ENCODE results near the gene GATA6.
"Not testable (repeated sequence)": the region's sequence is repeated elsewhere in the genome, so short reads cannot be mapped to it uniquely, and the experiment has no call there.

The GATA6 gene

GRCh38 chr18:22211657-22212056 lies 42.3 kb downstream of the GATA6 start:
- no peak for DNase-seq

- DNase-seq = no peak
Observed at GRCh38 chr18:22213333-22213973, 44.1 kb downstream of the GATA6 start.

DNA sequence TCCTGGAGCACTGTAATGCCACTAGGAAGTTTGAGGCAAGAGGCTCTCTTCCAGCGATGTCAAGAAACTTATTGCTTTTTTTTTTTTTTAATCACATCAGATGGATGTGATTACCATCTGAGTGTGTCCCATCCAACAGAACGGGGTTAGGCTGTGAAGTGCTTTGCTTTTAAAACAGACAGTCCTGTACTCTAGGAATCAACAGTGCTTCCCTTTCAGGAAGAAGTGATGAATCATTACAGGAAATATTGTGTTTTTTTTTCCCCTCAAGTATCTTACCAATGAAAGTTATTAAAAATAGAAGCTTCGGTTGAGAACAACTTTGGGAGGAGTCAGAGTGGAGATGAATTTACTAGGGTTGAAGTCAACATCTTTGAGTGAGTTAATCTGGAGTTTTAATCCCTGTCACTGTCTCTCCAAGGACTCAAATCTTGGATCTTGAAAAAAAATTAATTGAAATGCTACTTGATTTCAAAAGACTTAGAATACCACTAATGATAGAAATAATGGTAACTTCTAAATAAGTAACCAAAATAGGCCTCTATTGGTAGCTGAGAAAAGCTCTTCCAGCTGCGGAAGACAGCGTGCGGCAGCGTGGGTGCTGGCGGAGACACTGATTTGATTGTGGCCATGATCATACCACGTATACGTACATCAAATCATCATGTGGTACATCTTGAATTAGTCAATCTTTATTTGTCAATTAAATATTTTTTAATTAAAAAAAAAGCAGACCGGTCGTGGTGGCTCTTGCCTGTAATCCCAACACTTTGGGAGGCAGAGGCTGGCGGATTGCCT lies 45.5 kb downstream of the GATA6 start:
- no peak for DNase-seq

GRCh38 chr18:22218835-22219234 lies 49.4 kb downstream of the GATA6 start:
- no peak for DNase-seq

- no peak for DNase-seq
Observed at GRCh38 chr18:22219568-22220355, 50.4 kb downstream of the GATA6 start.

DNA sequence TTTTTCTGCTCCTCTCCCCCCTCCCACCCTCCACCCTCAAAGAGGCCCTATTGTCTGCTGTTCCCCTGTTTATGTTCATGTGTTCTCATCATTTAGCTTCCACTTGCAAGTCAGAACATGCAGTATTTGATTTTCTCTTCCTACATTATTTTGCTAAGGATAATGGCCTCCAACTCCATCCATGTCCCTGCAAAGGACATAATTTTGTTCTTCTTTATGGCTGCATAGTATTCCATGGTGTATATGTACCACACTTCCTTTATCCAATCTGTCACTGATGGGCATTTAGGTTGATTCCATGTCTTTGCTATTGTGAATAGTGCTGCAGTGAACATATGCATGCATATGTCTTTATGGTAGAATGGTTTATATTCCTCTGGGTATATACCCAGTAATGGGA lies 51.2 kb downstream of the GATA6 start:
- not testable (repeated sequence) for DNase-seq

- no peak for DNase-seq
Observed at GRCh38 chr18:22221350-22221749, 52.0 kb downstream of the GATA6 start.

- DNase-seq = no peak
Observed at GRCh38 chr18:22223254-22223964, 54.0 kb downstream of the GATA6 start.

GRCh38 chr18:22223965-22224322 lies 54.6 kb downstream of the GATA6 start:
- no peak for DNase-seq

DNA sequence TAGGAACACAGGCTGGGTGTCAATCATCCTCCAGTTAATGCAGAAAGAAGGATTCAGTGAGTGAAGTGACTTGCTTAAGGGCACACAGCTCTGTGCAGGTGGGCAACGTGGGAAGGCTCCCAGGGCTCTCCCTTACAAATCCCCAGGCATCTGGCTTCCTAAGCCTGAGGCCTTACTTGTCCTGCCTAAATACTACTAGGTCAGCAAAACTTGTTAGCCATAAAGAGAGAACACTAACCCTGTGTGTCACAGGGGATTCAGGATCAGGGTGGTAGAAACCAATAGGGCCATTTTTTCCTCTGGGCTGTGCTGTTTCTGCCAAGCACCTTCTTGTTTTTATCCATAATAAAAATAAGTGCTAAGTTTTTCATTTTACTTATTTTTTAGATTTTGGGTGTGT lies 55.0 kb downstream of the GATA6 start:
- DNase-seq = no peak

- no peak for DNase-seq
Observed at GRCh38 chr18:22226801-22227200, 57.4 kb downstream of the GATA6 start.

DNA sequence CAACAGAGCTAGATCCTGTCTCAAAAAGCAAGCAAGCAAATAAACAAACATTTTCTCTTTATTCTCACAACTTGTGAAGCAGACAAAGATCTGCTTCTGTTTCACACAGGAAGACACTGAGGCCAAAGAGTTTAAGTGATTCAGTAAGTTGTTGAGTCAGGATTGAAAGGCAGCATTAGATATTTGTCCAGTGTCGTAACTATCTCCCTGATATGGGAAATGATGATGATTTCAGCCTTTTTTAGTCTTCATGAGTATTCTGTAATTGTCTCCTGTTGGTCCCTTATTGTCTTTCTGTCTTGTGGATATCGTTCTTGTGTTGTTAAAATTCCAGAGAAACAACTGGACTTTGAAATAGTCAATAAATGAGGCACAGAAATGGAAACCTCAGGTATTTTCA lies 59.6 kb downstream of the GATA6 start:
- DNase-seq = no peak

DNA sequence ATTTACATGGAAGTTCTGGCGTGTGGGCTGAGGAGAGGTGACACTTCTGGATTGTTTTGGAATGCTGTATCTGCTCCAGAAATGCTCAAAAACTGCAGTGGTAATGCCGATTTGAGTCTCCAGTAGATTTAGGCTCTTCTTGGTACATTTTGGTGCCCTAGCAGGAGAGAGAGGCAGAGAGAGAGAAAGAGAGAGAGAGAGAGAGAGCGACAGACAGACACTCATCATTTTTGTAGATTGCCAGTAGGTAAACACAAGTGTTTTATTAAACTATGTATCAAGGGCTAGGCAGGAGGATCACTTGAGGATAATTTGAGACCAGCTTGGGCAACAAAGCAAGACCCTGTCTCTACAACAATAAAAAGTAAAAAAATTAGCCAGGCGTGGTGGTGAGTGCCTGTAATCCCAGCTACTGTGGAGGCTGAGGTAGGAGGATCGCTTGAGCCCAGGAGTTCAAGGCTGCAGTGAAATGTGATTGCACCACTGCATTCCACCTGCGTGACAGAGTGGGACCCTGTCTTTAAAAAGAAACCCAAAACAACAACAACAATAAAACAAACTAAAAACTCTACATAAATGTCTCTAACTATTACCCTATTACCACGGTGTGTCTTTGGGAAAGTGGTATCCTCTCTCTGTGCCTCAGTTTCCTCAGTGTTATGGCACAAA lies 60.2 kb downstream of the GATA6 start:
- no peak for DNase-seq

- no peak for DNase-seq
Observed at GRCh38 chr18:22230471-22230945, 61.1 kb downstream of the GATA6 start.

- no peak for DNase-seq
Observed at GRCh38 chr18:22233266-22233665, 63.9 kb downstream of the GATA6 start.

DNA sequence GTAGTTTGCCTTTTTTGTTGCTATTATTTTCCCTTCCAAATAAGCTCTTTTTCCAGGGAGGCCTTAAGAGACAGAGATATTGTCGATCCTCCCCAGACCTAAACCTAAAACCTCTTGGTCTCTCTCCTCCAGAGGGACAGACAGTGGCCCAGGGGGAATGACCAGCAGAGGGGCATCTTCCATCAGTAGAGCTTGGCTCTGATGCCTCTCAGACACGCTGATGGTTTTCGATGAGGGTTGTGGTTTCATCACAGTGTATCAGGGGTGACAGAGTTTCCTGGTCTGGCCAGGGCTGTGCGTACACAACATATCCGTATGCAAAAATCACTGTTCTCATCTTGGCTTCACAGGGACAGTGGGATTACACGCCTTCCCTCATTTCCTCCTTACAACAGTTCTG lies 68.6 kb downstream of the GATA6 start:
- no peak for DNase-seq

DNA sequence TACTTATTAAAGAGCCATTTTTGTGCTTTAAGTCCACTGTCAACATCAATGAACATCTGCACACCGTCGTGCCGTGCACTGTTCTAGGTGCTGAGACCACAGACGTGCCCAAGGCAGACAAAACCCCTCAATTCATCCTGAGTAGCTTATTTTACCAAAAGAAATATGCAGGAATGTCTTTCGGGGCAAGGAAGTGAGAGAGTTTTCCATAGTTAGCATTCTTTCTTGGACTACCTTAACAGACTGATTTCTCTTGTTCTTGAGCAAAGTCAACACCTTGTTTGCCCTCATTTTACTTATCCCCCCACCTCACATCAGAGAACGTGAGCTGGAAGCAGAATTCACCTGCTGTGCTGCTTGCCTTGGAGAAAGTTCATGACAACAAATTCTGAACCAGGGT lies 69.3 kb downstream of the GATA6 start:
- no peak for DNase-seq

GRCh38 chr18:22241921-22242361 lies 72.6 kb downstream of the GATA6 start:
- no peak for DNase-seq

DNA sequence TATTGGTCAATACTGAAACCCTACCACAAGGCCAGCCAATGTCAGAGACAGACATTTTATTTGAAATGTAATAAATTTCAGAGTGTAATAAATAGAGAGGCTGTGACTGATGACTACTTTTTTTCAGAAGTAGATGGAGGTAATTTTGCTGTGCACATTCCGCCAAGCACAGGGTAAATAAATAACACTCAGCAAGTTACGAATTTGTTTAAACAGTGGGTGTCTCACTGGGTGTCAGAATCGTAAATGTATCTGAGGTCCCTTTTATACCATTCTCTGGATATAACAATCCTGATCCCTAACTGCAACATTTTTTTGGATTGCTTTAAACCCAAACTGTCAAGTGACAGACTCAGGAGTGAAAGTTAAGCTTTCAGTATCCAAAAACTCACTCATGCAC lies 74.1 kb downstream of the GATA6 start:
- no peak for DNase-seq

DNA sequence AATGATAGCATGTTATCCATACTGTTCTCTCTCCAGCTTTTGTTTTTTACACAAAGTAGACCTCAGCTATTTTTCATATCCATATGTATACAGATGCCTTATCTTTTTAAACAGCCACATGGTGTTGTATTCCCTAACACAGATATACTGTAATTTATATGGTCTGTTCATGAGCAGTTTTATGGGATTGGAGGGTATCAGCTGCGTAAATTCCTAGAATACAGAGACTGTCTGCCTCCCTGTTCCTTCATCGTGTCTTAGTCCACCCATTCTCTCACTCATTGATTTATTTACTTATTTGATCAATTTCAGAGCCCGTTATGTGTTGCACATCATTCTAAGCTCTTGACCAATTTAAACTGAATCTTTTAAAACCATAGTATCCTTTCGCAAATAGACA lies 80.6 kb downstream of the GATA6 start:
- DNase-seq = no peak

DNA sequence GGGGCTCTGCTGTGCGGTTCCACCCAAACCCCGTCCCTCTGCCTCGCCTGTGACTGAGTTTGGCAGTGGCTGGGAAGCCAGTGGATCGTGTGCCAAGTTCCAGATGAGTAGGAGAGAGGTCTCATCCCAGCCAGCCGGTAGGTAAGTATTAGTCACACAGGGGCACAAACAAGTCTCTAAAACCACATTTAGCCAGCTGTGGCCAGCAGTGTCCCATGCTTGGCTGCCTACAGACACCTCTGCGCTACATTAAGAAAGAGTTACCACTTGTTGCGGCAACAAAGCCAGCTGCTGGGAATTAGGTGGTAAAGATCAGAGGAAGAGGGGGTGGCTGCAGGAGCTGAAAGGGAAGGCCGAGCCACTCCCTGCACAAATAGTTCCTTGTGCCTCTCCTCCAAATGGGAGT lies 81.2 kb downstream of the GATA6 start:
- no peak for DNase-seq

Measured in NCI-H1048 (cell line).